ENCODE measurements around the gene KIF12.

DNA sequence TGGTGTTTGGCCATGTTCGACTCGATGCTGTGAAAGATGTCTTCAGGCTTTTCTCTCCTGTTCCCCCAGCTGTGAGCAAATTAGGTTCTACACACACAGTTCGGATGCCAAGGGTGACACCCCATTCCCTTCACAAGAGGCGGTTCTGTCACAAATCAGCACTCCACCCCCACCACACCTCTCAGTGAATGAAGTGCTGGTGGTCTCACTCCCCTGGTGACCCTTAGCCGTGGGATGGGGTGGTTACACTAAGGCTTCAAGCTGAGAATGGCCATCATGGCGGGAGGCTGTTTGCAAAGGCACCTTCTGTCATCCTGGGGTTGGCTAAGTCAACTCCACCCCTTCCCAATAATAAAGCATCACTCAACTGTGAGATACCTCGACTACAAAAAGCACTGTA, 47.4 kb downstream of the KIF12 start:
- TF ChIP-seq, protein P1, sequence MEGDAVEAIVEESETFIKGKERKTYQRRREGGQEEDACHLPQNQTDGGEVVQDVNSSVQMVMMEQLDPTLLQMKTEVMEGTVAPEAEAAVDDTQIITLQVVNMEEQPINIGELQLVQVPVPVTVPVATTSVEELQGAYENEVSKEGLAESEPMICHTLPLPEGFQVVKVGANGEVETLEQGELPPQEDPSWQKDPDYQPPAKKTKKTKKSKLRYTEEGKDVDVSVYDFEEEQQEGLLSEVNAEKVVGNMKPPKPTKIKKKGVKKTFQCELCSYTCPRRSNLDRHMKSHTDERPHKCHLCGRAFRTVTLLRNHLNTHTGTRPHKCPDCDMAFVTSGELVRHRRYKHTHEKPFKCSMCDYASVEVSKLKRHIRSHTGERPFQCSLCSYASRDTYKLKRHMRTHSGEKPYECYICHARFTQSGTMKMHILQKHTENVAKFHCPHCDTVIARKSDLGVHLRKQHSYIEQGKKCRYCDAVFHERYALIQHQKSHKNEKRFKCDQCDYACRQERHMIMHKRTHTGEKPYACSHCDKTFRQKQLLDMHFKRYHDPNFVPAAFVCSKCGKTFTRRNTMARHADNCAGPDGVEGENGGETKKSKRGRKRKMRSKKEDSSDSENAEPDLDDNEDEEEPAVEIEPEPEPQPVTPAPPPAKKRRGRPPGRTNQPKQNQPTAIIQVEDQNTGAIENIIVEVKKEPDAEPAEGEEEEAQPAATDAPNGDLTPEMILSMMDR (optimal IDR thresholded peaks at IDR 0.05 in 1 of 3, IDR thresholded peaks at IDR 0.05 in 1 of 3, conservative IDR thresholded peaks at IDR 0.05 in 1 of 3; ENCODE audit: extremely low read depth in 1 of 3, insufficient read depth in 2 of 3, low read length in 3 of 3): no peak
- no peak for TF ChIP-seq EZH2 (IDR thresholded peaks at IDR 0.05; ENCODE audit: low read length)

Data from keratinocyte (primary cell).